OCI-LY1 (cell line): Measurements from ENCODE around the gene STAT5B.

Source experiments
- H2AFZ ChIP-seq: fragments of 200-600 bp; sonication (generic), shearing (Covaris generic); 2 replicates; pipeline ENCODE4 v1.6.0; 2014; ENCODE audit warnings: antibody characterized with exemption, mild to moderate bottlenecking, low read length
- H3F3A ChIP-seq: fragments of 200-600 bp; sonication (generic), shearing (Covaris generic); 2 replicates; pipeline ENCODE4 v1.6.0; 2014; ENCODE audit warnings: mild to moderate bottlenecking, antibody characterized with exemption, low read length, moderate library complexity; ENCODE audit not compliant: insufficient read depth
- H3K27ac ChIP-seq: fragments of 200-600 bp; sonication (generic); 2 replicates; pipeline ENCODE4 v1.5.1; 2014; ENCODE audit warnings: low read length, mixed run types, mild to moderate bottlenecking, low read depth; ENCODE audit not compliant: poor library complexity, severe bottlenecking
- H3K27me3 ChIP-seq: fragments of 200-600 bp; sonication (generic); 2 replicates; pipeline ENCODE4 v1.6.0; 2014; ENCODE audit warnings: antibody characterized with exemption, mild to moderate bottlenecking, low read length, moderate library complexity; ENCODE audit not compliant: insufficient read depth
- H3K36me3 ChIP-seq: fragments of 200-600 bp; sonication (generic); 2 replicates; pipeline ENCODE4 v1.6.1; 2014; ENCODE audit warnings: mild to moderate bottlenecking, antibody characterized with exemption, low read length, moderate library complexity, mixed read lengths; ENCODE audit not compliant: insufficient read depth
- H3K4me1 ChIP-seq: fragments of 200-600 bp; sonication (generic); 2 replicates; pipeline ENCODE4 v1.5.1; 2014; ENCODE audit warnings: mild to moderate bottlenecking, low read length, moderate library complexity; ENCODE audit not compliant: insufficient read depth, severe bottlenecking
- H3K4me2 ChIP-seq: fragments of 200-600 bp; sonication (generic), shearing (Covaris generic); 2 replicates; pipeline ENCODE4 v1.6.1; 2014; ENCODE audit warnings: low read length
- H3K4me3 ChIP-seq: fragments of 200-600 bp; sonication (generic); 2 replicates; pipeline ENCODE4 v1.5.1; 2014; ENCODE audit warnings: low read length, low read depth, mild to moderate bottlenecking, mixed read lengths; ENCODE audit not compliant: poor library complexity, severe bottlenecking
- H3K79me2 ChIP-seq: fragments of 200-600 bp; shearing (Covaris generic); 2 replicates; pipeline ENCODE4 v1.6.1; 2016; ENCODE audit warnings: mixed run types, low read length, mixed read lengths; ENCODE audit not compliant: insufficient read depth
- H3K9ac ChIP-seq: fragments of 200-600 bp; sonication (generic), shearing (Covaris generic); 2 replicates; pipeline ENCODE4 v1.6.1; 2014; ENCODE audit warnings: mild to moderate bottlenecking, low read length, mixed read lengths
- H3K9me2 ChIP-seq: fragments of 200-600 bp; sonication (generic), shearing (Covaris generic); 2 replicates; pipeline ENCODE4 v1.6.1; 2014; ENCODE audit warnings: low read depth, mild to moderate bottlenecking, low read length, mixed read lengths
- H3K9me3 ChIP-seq: fragments of 200-600 bp; shearing (Covaris generic); 2 replicates; pipeline ENCODE4 v1.6.1; 2014; ENCODE audit warnings: low read length, mixed read lengths
- H4K20me1 ChIP-seq: fragments of 200-600 bp; sonication (generic), shearing (Covaris generic); 2 replicates; pipeline ENCODE4 v1.6.0; 2016; ENCODE audit warnings: mild to moderate bottlenecking, low read length; ENCODE audit not compliant: insufficient read depth
- EZH2 ChIP-seq: fragments of 200-600 bp; sonication (generic), shearing (Covaris generic); IDR thresholded peaks from 2 replicates; pipeline ENCODE4 v1.8.0; 2017; ENCODE audit warnings: borderline replicate concordance, mixed run types, mild to moderate bottlenecking, antibody characterized with exemption, low read length, moderate library complexity, mixed read lengths
- TF ChIP-seq, protein P1 (sequence below): fragments of 200-600 bp; sonication (generic), shearing (Covaris generic); IDR thresholded peaks from 2 replicates; pipeline ENCODE4 v1.5.1; 2017; ENCODE audit warnings: mild to moderate bottlenecking, antibody characterized with exemption, low read length, moderate library complexity, mixed read lengths

The STAT5B gene

GRCh38 chr17:42198897-42199296 is 77.3 kb downstream of the STAT5B start:
- Histone ChIP-seq H3K9ac (peak overlapping the region; percentile 35; the same call in 1 of the 2 replicates), H3K4me2 (no peak overlapping the region; the same call in 1 of the 2 replicates), H3K79me2 (no peaks in the 10 kb centered on the region), H3K4me3 (no peak overlapping the region), H3K4me1 (peaks cover 13% of the 10 kb centered on the region), H4K20me1 (no peaks in the 10 kb centered on the region), H2AFZ (peak overlapping the region; percentile 13), H3F3A (no peaks in the 10 kb centered on the region), H3K9me2 (no peaks in the 10 kb centered on the region), H3K27me3 (no peaks in the 10 kb centered on the region), H3K9me3 (no peaks in the 10 kb centered on the region), H3K27ac (peak overlapping the region; percentile 63), H3K36me3 (no peaks in the 10 kb centered on the region)
- TF ChIP-seq, protein P1, sequence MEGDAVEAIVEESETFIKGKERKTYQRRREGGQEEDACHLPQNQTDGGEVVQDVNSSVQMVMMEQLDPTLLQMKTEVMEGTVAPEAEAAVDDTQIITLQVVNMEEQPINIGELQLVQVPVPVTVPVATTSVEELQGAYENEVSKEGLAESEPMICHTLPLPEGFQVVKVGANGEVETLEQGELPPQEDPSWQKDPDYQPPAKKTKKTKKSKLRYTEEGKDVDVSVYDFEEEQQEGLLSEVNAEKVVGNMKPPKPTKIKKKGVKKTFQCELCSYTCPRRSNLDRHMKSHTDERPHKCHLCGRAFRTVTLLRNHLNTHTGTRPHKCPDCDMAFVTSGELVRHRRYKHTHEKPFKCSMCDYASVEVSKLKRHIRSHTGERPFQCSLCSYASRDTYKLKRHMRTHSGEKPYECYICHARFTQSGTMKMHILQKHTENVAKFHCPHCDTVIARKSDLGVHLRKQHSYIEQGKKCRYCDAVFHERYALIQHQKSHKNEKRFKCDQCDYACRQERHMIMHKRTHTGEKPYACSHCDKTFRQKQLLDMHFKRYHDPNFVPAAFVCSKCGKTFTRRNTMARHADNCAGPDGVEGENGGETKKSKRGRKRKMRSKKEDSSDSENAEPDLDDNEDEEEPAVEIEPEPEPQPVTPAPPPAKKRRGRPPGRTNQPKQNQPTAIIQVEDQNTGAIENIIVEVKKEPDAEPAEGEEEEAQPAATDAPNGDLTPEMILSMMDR = no peak
- TF ChIP-seq EZH2 = no peak

GRCh38 chr17:42197564-42198156 is 78.5 kb downstream of the STAT5B start:
- H3K79me2 ChIP-seq = no peaks in the 10 kb centered on the region
- no peak overlapping the region for H3K4me3 ChIP-seq
- no peak for TF ChIP-seq EZH2
- TF ChIP-seq, protein P1 = no peak
- H3K36me3 ChIP-seq = no peaks in the 10 kb centered on the region
- H3K27me3 ChIP-seq = no peaks in the 10 kb centered on the region
- H3K27ac ChIP-seq = no peak overlapping the region
- H2AFZ ChIP-seq = no peak overlapping the region
- H3K9me2 ChIP-seq = no peaks in the 10 kb centered on the region
- H3F3A ChIP-seq = no peaks in the 10 kb centered on the region
- H4K20me1 ChIP-seq = no peaks in the 10 kb centered on the region
- no peak overlapping the region for H3K9ac ChIP-seq
- H3K4me2 ChIP-seq = no peak overlapping the region
- no peaks in the 10 kb centered on the region for H3K9me3 ChIP-seq
- peaks cover 24% of the 10 kb centered on the region for H3K4me1 ChIP-seq

DNA sequence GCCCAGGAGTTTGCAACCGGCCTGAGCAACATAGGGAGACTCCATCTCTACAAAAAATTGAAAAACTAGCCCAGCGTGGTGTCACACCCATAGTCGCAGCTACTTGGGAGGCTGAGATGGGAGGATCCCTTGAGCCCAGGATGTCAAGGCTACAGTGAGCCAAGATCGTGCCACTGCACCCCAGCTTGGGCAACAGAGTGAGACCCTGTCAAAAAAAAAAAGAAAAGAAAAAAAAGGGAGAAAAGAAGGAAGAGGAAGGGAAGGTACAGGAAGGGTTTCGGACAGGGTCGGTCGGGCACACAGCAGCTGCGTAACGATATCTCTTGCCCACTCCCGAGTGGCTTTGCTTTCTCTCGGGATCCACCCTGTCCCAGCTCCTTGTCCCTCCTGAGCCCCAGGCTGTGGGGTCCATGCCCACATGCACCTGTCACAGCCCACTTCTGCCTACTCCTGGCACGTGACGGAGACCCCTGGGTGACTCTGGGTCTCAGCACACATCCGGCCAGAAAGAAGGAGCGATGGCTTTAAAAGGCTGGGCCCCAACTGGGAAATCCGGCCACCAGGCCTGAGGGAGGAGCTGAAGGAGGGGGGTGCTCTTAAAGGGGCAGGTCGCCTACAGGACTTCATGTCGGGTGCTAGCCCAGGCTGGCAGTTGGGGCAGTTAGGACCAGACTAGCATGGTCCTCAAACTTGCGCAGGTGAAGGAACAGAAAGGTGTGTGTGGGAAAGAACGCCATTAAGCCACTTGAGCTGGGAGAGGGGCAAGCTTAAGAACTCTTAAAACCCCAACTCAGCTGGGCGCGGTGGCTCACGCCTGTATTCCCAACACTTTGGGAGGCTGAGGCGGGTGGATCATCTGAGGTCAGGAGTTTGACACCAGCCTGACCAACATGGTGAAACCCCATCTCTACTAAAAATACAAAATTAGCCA is 82.0 kb downstream of the STAT5B start, which contains the start of gene GHDC:
TSS of gene GHDC (minus strand) at position 526 of the 931 bp plus-strand sequence. CDS start 913 bp downstream, outside the sequence.
- Histone ChIP-seq H3K27me3 (no peaks in the 10 kb centered on the region), H2AFZ (no peak within 1 kb of the TSS), H3K4me1 (peaks cover 19% of the 10 kb centered on the region), H3K9me2 (no peaks in the 10 kb centered on the region), H4K20me1 (no peaks in the 10 kb centered on the region), H3K9me3 (no peaks in the 10 kb centered on the region), H3K4me2 (peak within 1 kb of the TSS; percentile 86), H3K9ac (peak within 1 kb of the TSS; percentile 79), H3F3A (no peaks in the 10 kb centered on the region), H3K27ac (peak within 1 kb of the TSS; percentile 36), H3K79me2 (no peaks in the 10 kb centered on the region), H3K4me3 (peak within 1 kb of the TSS; percentile 86), H3K36me3 (no peaks in the 10 kb centered on the region)
- TF ChIP-seq, protein P1 = no peak
